Body of pancreas (tissue), 4 donors: ENCODE data around the gene EDAR. TPM values are rescaled to one million over a fixed set of nuclear protein-coding genes. Genes with fewer than 3 reads are reported as not detected.

Experiments
- ATAC-seq: fragments of 150-250 bp; one replicate; pipeline ENCODE4 v1.9.1; 2016
- DNase-seq, 4 donors: peaks; one replicate each; pipeline ENCODE4 v3.0.0-alpha.2; 2019
- H3K27ac ChIP-seq, 4 donors: fragments of 200-600 bp; sonication (generic); 1 replicate in 3 of 4; 2 replicates in 1 of 4; pipeline versions ENCODE4 v1.5.1 to v1.6.1; 2016 to 2019; ENCODE audit warnings: mild to moderate bottlenecking in 1 of 4, mixed read lengths in 1 of 4, moderate library complexity in 1 of 4
- H3K27me3 ChIP-seq, 2 donors: fragments of 200-600 bp; sonication (generic); one replicate each; pipeline ENCODE4 v1.6.0; 2016; ENCODE audit warnings: mild to moderate bottlenecking in 1 of 2
- H3K36me3 ChIP-seq, 2 donors: fragments of 200-600 bp; sonication (generic); replicated peaks in 1 of 2; 2 replicates each; pipeline ENCODE4 v1.5.1; 2016; ENCODE audit warnings: low read depth in 2 of 2; ENCODE audit not compliant: insufficient read depth in 1 of 2
- H3K4me1 ChIP-seq: fragments of 200-600 bp; sonication (generic); one replicate; pipeline ENCODE4 v1.6.0; 2016
- H3K4me3 ChIP-seq, 2 donors: fragments of 200-600 bp; sonication (generic); 1 replicate in 1 of 2; 2 replicates in 1 of 2; pipeline ENCODE4 v1.5.1; 2016 to 2019
- H3K9me3 ChIP-seq, 3 donors: fragments of 200-600 bp; sonication (generic); 1 replicate in 2 of 3; 2 replicates in 1 of 3; pipeline ENCODE4 v1.5.1; 2016
- CTCF ChIP-seq, 7 experiments: fragments of 450-650 bp in 4 of 7; fragments of 200-600 bp in 3 of 7; sonication (generic) in 3 of 7; IDR thresholded peaks; one replicate each; pipeline ENCODE4 v1.5.1; 2016 to 2019; ENCODE audit warnings: antibody characterized with exemption in 7 of 7
- POLR2A ChIP-seq, 3 donors: fragments of 450-650 bp; IDR thresholded peaks; one replicate each; pipeline ENCODE4 v1.6.1; 2016; ENCODE audit warnings: antibody characterized with exemption in 3 of 3, mild to moderate bottlenecking in 2 of 3
- WGBS, 2 donors: methylation state at CpG; one replicate each; pipeline ENCODE4 v1.1.5; 2017; 5-methylcytosine and 5-hydroxymethylcytosine counted together
- intact Hi-C: fragments of 100-400 bp; cut with DNase I; formaldehyde crosslinking; loops from one replicate; pipeline ENCODE4 v1.15.1; 2023
- total RNA-seq, 2 donors: library from RNA; depleted of rRNA; stranded (reverse); fragments of >200 nt; gene quantifications; one replicate each; pipeline ENCODE4 v1.1.0, GENCODE V29; 2016

Gene EDAR
- total RNA-seq, 2 donors from 2014 or later = not detected

- H3K9me3 ChIP-seq = no peaks in the 10 kb centered on the region
- intact Hi-C loops = no loop called here
- no peaks in the 10 kb centered on the region for H3K36me3 ChIP-seq
- no peak for ATAC-seq
- H3K4me1 ChIP-seq = no peaks in the 10 kb centered on the region
- DNase-seq = no peak
- no peak for TF ChIP-seq POLR2A (IDR thresholded peaks at IDR 0.05)
- TF ChIP-seq CTCF (IDR thresholded peaks at IDR 0.05) = no peak
- WGBS, 2 donors = 76 to 78% methylated on average over 6 to 13 of the region's 13 CpGs
- H3K27ac ChIP-seq = no peak overlapping the region
- no peak overlapping the region for H3K4me3 ChIP-seq
- no peaks in the 10 kb centered on the region for H3K27me3 ChIP-seq
Measured at GRCh38 chr2:108923736-108924579, 65.1 kb downstream of the EDAR start.

GRCh38 chr2:108923019-108923700 lies 65.9 kb downstream of the EDAR start:
- no peak for ATAC-seq
- no peak for DNase-seq
- Histone ChIP-seq H3K4me3 (no peak overlapping the region), H3K4me1 (no peaks in the 10 kb centered on the region), H3K27me3 (no peaks in the 10 kb centered on the region), H3K36me3 (no peaks in the 10 kb centered on the region), H3K9me3 (no peaks in the 10 kb centered on the region), H3K27ac (no peak overlapping the region)
- TF ChIP-seq CTCF (IDR thresholded peaks at IDR 0.05) (no peak), POLR2A (IDR thresholded peaks at IDR 0.05) (no peak)
- intact Hi-C loops = no loop called here
- 49 to 54% methylated on average over 12 of the region's 12 CpGs for WGBS, 2 donors

DNA sequence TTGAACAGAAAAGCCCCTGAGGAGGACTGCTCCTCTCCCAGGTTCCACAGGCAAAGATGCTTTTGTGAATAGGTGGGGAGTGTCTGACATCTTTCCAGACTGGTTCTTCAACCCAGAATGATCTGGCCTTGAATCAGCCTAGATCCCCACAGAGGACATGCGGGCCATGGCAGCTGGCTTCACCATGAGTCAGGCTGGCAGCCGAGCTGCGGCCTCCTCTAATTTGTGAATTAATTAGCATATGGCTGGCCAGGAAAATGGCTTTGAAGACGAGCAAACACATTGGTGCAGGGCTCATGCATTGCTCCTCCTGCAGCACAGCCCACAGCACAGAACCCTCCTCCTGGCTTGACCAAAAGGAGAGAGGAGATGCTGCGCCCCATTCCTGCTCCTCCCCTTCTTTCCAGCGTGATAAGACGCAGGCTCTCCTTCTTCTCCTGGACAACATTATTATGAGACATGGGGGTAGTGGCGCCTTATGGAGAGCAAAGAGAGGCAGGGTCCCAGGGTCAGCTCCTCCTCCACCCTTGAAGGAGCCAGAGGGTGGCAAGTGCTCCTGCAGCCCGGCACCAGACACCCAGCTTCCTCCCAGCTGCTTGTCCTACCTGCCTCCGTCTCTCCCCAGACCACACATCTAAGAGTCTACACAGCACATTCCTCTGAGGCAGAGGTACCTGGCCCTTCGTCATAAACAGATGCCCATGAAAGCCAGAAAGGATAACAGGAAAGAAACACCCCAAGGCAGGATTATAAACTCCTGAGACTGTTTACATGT lies 66.7 kb downstream of the EDAR start:
- Histone ChIP-seq H3K36me3 (no peaks in the 10 kb centered on the region), H3K9me3 (no peaks in the 10 kb centered on the region), H3K27ac (no peak overlapping the region), H3K4me3 (no peak overlapping the region), H3K4me1 (no peaks in the 10 kb centered on the region), H3K27me3 (no peaks in the 10 kb centered on the region)
- WGBS, 2 donors = 69% methylated on average over 8 to 11 of the region's 11 CpGs
- ATAC-seq (no peak), DNase-seq (no peak)
- intact Hi-C loops = no loop called here
- TF ChIP-seq CTCF (IDR thresholded peaks at IDR 0.05) = no peak

- Histone ChIP-seq H3K27ac (no peak overlapping the region), H3K4me3 (no peak overlapping the region), H3K4me1 (no peaks in the 10 kb centered on the region), H3K27me3 (no peaks in the 10 kb centered on the region), H3K9me3 (no peaks in the 10 kb centered on the region), H3K36me3 (no peaks in the 10 kb centered on the region)
- intact Hi-C loops = no loop called here
- TF ChIP-seq POLR2A (IDR thresholded peaks at IDR 0.05) (no peak), CTCF (IDR thresholded peaks at IDR 0.05) (no peak)
- ATAC-seq (no peak), DNase-seq (no peak)
- WGBS, 2 donors = 63 to 73% methylated on average over 9 to 16 of the region's 16 CpGs
Measured at GRCh38 chr2:108921096-108922030, 67.7 kb downstream of the EDAR start.
